Keratinocyte (primary cell): ENCODE results near the gene HCN1.

Source experiments
- CTCF ChIP-seq, 3 experiments: IDR thresholded peaks in 1 of 3; conservative IDR thresholded peaks in 1 of 3; optimal IDR thresholded peaks in 1 of 3; 2 replicates in 2 of 3; 3 replicates in 1 of 3; pipeline versions ENCODE3 to v1.5.1; 2011; ENCODE audit warnings: low read length in 3 of 3, mild to moderate bottlenecking in 3 of 3, moderate library complexity in 2 of 3, control low read depth in 1 of 3, inconsistent platforms in 1 of 3; ENCODE audit not compliant: insufficient read depth in 2 of 3; ENCODE audit errors: extremely low read depth in 1 of 3
- EZH2 ChIP-seq: IDR thresholded peaks from one replicate; pipeline ENCODE4 v1.6.1; 2012; ENCODE audit warnings: inconsistent platforms, mild to moderate bottlenecking, low read length, moderate library complexity

DNA sequence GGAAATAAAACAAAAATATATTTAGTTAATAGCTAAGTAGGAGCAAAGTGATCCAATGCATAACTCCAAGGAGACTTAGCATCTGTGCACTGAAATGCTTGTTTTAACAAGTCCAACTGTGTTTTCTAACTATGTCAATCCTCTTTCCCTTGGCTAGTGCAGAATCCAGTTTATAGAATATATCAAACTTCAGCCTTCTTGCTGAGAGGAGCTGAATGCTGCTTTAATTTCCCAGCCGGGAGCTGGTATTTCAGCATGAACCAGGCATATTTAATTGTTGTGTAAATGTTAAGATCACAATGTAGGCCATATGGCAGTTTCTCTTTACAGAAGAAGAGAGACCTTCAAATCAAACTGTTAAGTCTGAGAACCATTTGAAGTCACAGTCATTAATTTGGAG is 411.7 kb downstream of the HCN1 start:
- no peak for TF ChIP-seq CTCF (optimal IDR thresholded peaks at IDR 0.05 in 1 of 3, IDR thresholded peaks at IDR 0.05 in 1 of 3, conservative IDR thresholded peaks at IDR 0.05 in 1 of 3; ENCODE audit: extremely low read depth in 1 of 3, insufficient read depth in 2 of 3, low read length in 3 of 3)
- TF ChIP-seq EZH2 = no peak
